Esophagus squamous epithelium (tissue), 5 donors: ENCODE results near the gene RBBP8NL. TPM values are rescaled to one million over a fixed set of nuclear protein-coding genes. Genes with fewer than 3 reads are reported as not detected.

ENCODE experiments used
- DNase-seq: peaks from one replicate; lab custom pipeline; 2025; lab: John Stamatoyannopoulos, UW
- H3K27ac ChIP-seq, 4 donors: fragments of 200-600 bp; sonication (generic); one replicate each; pipeline ENCODE4 v1.5.1; 2016 to 2019; ENCODE audit warnings: mild to moderate bottlenecking in 1 of 4
- H3K27me3 ChIP-seq, 4 donors: fragments of 200-600 bp; sonication (generic); 1 replicate in 3 of 4; 2 replicates in 1 of 4; pipeline versions ENCODE4 v1.5.1 to v1.6.0; 2017 to 2021; ENCODE audit warnings: antibody characterized with exemption in 1 of 4
- H3K36me3 ChIP-seq, 3 donors: fragments of 200-600 bp; sonication (generic); one replicate each; pipeline ENCODE4 v1.5.1; 2016 to 2019
- H3K4me1 ChIP-seq, 3 donors: fragments of 200-600 bp; sonication (generic); one replicate each; pipeline ENCODE4 v1.5.1; 2017 to 2019
- H3K4me3 ChIP-seq, 4 donors: fragments of 200-600 bp; sonication (generic); 1 replicate in 3 of 4; 2 replicates in 1 of 4; pipeline ENCODE4 v1.5.1; 2016 to 2019; ENCODE audit warnings: mild to moderate bottlenecking in 2 of 4, moderate library complexity in 1 of 4
- H3K9me3 ChIP-seq, 3 donors: fragments of 200-600 bp; sonication (generic); one replicate each; pipeline ENCODE4 v1.5.1; 2016 to 2019
- CTCF ChIP-seq, 6 experiments: fragments of 450-650 bp in 4 of 6; fragments of 200-600 bp in 2 of 6; sonication (generic) in 2 of 6; IDR thresholded peaks; one replicate each; pipeline ENCODE4 v1.5.1; 2016 to 2019; ENCODE audit warnings: antibody characterized with exemption in 6 of 6, mild to moderate bottlenecking in 4 of 6, moderate library complexity in 4 of 6
- POLR2A ChIP-seq, 4 donors: fragments of 450-650 bp; IDR thresholded peaks; one replicate each; pipeline ENCODE4 v1.6.1; 2017; ENCODE audit warnings: antibody characterized with exemption in 4 of 4, mild to moderate bottlenecking in 4 of 4, moderate library complexity in 3 of 4
- WGBS, 2 donors: methylation state at CpG; one replicate each; pipeline ENCODE4 v1.1.5; 2018; 5-methylcytosine and 5-hydroxymethylcytosine counted together
- intact Hi-C: fragments of 100-400 bp; cut with DNase I; formaldehyde crosslinking; loops from one replicate; pipeline ENCODE4 v1.15.0; 2022
- total RNA-seq, 4 donors: library from RNA; depleted of rRNA; stranded (reverse); fragments of >200 nt; gene quantifications; one replicate each; pipeline ENCODE4 v1.1.0, GENCODE V29; 2016
- donor health status: DM: yes; HTN: yes; CAD: no.

Gene RBBP8NL
- total RNA-seq, 4 donors from 2014 or later = 1.1 to 6.2 (median 4.0) TPM

GRCh38 chr20:62393335-62393665 is 34.0 kb downstream of the RBBP8NL start:
- Histone ChIP-seq H3K27ac (no peak overlapping the region), H3K36me3 (peaks cover 0 to 68% (median 14%) of the 10 kb centered on the region in 3 donors), H3K9me3 (no peaks in the 10 kb centered on the region), H3K4me1 (peaks cover 0 to 13% (median 5%) of the 10 kb centered on the region in 3 donors), H3K27me3 (no peaks in the 10 kb centered on the region), H3K4me3 (no peak overlapping the region)
- 86% methylated on average over 6 of the region's 12 CpGs; no CpG with 5 or more reads in 1 of the 2 donors for WGBS, 2 donors
- TF ChIP-seq POLR2A (IDR thresholded peaks at IDR 0.05) (no peak), CTCF (IDR thresholded peaks at IDR 0.05) (no peak)
- intact Hi-C loops = no loop called here
- DNase-seq = no peak

GRCh38 chr20:62392621-62393334 is 34.6 kb downstream of the RBBP8NL start:
- Histone ChIP-seq H3K27me3 (no peaks in the 10 kb centered on the region), H3K9me3 (no peaks in the 10 kb centered on the region), H3K4me1 (peaks cover 5 to 18% (median 10%) of the 10 kb centered on the region in 3 donors), H3K4me3 (no peak overlapping the region), H3K27ac (no peak overlapping the region), H3K36me3 (peaks cover 0 to 72% (median 14%) of the 10 kb centered on the region in 3 donors)
- intact Hi-C loops = no loop called here
- TF ChIP-seq POLR2A (IDR thresholded peaks at IDR 0.05) = no peak
- TF ChIP-seq CTCF (IDR thresholded peaks at IDR 0.05) = no peak
- WGBS, 2 donors = 60 to 78% methylated on average over 2 to 9 of the region's 21 CpGs
- no peak for DNase-seq

GRCh38 chr20:62392077-62392418 is 35.3 kb downstream of the RBBP8NL start:
- 84 to 93% methylated on average over 3 to 4 of the region's 10 CpGs for WGBS, 2 donors
- Histone ChIP-seq H3K9me3 (no peaks in the 10 kb centered on the region), H3K36me3 (peaks cover 0 to 72% (median 14%) of the 10 kb centered on the region in 3 donors), H3K4me3 (no peak overlapping the region), H3K27me3 (no peaks in the 10 kb centered on the region), H3K27ac (no peak overlapping the region), H3K4me1 (peaks cover 10 to 23% (median 14%) of the 10 kb centered on the region in 3 donors)
- DNase-seq = no peak
- intact Hi-C loops = no loop called here
- no peak for TF ChIP-seq POLR2A (IDR thresholded peaks at IDR 0.05)
- no peak for TF ChIP-seq CTCF (IDR thresholded peaks at IDR 0.05)

- TF ChIP-seq POLR2A (IDR thresholded peaks at IDR 0.05) (no peak), CTCF (IDR thresholded peaks at IDR 0.05) (no peak)
- intact Hi-C loops = no loop called here
- DNase-seq = no peak
- Histone ChIP-seq H3K9me3 (no peaks in the 10 kb centered on the region), H3K27me3 (no peaks in the 10 kb centered on the region), H3K36me3 (peaks cover 0 to 72% (median 14%) of the 10 kb centered on the region in 3 donors), H3K27ac (no peak overlapping the region), H3K4me3 (no peak overlapping the region), H3K4me1 (peaks cover 10 to 24% (median 14%) of the 10 kb centered on the region in 3 donors)
- 65 to 86% methylated on average over 2 to 10 of the region's 44 CpGs for WGBS, 2 donors
Measured at GRCh38 chr20:62391165-62392076, 35.9 kb downstream of the RBBP8NL start.
